ENCODE results near the gene LDB1.

GRCh38 chr10:102086196-102086595 is 34.0 kb downstream of the LDB1 start:
- TF ChIP-seq CTCF (conservative IDR thresholded peaks at IDR 0.05; ENCODE audit: low read length), result no peak
- TF ChIP-seq EZH2phosphoT487 (IDR thresholded peaks at IDR 0.05; ENCODE audit: borderline replicate concordance, low read depth, low read length), result no peak

All from OCI-LY7 (cell line).